GM04503 (cell line): ENCODE measurements around the gene ANXA4.

Experiments
- DNase-seq: peaks from one replicate; pipeline ENCODE4 v3.0.0-alpha.2; 2012; ENCODE audit warnings: low read depth

Gene ANXA4

DNA sequence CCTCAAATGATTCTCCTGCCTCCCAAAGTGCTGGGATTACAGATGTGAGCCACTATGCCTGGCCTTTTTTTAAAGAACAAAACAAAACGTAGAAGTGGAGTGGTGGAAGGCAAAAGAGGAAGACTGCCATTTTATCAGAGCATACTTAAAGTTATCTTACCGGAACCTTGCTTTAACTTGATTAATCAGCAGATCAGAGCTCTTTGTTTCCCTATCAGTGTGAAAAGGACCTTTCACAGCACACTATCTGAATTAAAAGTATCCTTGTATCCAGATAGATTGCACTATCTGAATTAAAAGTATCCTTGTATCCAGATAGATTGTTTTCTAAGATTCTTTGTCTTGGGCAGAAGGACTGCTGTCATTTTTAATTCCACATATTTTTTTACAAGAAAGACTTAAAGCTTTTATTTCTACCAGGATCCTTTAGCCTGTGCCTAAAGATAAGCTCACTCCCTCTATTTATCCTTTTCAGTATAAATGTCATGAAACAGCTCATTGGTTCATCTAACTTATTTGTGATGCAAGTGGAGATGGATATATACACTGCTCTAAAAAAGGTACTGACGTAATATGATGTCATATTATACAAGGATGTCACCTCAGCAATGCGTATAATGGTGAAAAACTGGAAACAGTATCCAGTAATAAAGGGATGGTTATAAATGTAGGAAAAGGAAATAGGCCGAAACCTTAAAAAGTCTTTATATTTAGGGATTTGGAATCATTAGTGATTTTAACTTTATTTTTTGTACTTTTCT is 105.3 kb downstream of the ANXA4 start:
- no peak for DNase-seq

DNA sequence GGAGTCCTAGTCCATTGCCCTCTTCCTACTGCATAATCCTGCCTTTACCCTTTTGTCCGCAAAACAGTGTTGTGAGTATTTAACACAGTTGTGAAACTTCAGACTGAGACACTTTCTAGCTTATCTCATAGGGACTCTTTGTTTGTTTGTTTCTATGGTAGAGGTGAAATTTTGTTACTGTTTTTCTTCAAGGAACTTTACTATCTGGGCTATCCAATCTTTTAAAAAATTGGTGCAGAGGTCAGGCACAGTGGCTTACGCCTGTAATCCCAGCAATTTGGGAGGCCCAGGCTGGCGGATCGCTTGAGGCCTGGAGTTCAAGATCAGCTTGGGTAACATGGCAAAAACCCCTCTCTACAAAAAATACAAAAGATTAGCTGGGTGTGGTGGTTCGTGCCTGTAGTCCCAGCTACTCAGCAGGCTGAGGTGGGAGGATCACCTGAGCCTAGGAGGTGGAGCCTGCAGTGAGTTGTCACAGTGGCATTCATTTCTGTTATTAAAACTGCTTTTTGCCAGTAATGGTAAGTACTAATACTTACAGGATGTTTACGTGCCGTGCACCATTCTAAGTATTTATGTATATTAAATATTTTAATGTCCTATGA is 106.4 kb downstream of the ANXA4 start:
- no peak for DNase-seq

DNA sequence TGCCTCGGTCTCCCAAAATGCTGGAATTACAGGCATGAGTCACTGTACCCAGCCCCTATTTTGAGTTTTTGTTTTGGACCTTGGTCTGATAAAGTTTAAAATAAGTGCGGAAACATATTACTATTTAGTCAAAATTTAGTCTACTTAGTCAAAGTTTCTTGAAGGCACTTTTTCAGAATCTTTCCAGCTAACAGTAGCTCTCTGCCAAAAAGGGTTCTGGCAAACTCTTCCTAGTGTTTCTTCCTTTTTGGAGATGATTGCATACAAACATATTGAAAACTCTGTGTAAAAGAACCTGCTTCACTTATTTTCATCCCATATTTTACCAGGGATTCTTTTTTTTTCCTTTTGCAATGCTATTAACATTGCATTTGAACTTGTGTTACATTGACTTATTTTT is 116.3 kb downstream of the ANXA4 start:
- DNase-seq, result no peak

DNA sequence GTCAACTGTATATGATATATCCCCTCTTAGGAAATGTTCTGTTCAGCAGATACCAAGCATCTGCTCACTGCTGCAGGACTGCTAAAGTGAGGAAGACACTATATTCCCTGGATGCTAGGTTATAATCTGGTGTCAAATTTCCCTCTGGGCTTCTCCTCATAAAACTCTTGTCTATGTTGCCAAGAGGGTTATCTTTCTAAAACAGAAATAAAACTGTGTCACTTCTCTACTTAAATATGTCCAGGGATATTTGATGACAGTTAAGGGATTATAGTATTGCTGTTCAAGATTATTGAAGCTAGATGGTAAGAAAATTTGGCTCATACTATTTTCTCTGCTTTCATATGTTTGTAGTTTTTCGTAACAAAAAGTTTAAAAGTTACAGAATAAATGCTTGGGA is 121.4 kb downstream of the ANXA4 start:
- DNase-seq, result no peak
